ENCODE data around the gene GAPVD1. TPM values are rescaled to one million over a fixed set of nuclear protein-coding genes. Genes with fewer than 3 reads are reported as not detected.

Gene GAPVD1
- total RNA-seq, 4 donors from 2014 or later, result 34.8 to 65.4 (median 44.1) TPM

DNA sequence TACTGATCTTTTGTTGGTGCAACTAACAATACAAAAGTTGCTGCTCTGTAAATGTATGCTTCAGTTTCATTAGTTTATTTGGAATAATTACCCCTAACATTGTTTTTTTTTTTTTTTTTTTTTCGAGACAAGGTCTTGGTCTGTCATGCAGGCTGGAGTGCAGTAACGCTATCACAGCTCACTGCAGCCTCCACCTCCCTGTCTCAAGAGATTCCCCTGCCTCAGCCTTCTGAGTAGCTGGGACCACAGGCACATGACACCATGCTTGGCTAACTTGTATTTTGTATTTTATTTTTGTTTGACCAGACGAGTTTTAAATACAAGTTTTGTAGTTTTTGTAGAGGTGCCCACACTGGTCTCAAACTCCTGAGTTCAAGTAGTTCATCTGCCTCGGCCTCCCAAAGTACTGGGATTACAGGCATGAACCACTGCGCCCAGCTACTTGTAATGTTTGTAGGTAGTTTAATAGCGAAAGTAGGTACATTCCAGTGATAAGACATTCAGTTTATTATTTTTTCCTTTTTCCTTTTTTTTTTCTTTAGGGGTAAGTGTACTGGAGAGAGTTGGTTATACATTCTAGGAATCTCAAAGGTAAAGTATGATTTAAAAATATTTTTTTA, 6.9 kb downstream of the GAPVD1 start:
- no peak overlapping the region for H3K4me3 ChIP-seq
- no peaks in the 10 kb centered on the region for H3K9me3 ChIP-seq
- no peaks in the 10 kb centered on the region for H3K27me3 ChIP-seq
- no peak for DNase-seq
- 69 to 73% methylated on average over 5 to 6 of the region's 6 CpGs for WGBS, 2 donors
- intact Hi-C loops (cut with DNase I), result no loop called here
- H3K27ac ChIP-seq, result no peak overlapping the region
- H3K36me3 ChIP-seq, result peaks cover 0 to 42% (median 0%) of the 10 kb centered on the region in 3 donors
- TF ChIP-seq POLR2A (IDR thresholded peaks at IDR 0.05), result no peak
- TF ChIP-seq, protein P1, sequence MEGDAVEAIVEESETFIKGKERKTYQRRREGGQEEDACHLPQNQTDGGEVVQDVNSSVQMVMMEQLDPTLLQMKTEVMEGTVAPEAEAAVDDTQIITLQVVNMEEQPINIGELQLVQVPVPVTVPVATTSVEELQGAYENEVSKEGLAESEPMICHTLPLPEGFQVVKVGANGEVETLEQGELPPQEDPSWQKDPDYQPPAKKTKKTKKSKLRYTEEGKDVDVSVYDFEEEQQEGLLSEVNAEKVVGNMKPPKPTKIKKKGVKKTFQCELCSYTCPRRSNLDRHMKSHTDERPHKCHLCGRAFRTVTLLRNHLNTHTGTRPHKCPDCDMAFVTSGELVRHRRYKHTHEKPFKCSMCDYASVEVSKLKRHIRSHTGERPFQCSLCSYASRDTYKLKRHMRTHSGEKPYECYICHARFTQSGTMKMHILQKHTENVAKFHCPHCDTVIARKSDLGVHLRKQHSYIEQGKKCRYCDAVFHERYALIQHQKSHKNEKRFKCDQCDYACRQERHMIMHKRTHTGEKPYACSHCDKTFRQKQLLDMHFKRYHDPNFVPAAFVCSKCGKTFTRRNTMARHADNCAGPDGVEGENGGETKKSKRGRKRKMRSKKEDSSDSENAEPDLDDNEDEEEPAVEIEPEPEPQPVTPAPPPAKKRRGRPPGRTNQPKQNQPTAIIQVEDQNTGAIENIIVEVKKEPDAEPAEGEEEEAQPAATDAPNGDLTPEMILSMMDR (IDR thresholded peaks at IDR 0.05), result no peak
- peaks cover 10 to 85% (median 40%) of the 10 kb centered on the region in 3 donors for H3K4me1 ChIP-seq

DNA sequence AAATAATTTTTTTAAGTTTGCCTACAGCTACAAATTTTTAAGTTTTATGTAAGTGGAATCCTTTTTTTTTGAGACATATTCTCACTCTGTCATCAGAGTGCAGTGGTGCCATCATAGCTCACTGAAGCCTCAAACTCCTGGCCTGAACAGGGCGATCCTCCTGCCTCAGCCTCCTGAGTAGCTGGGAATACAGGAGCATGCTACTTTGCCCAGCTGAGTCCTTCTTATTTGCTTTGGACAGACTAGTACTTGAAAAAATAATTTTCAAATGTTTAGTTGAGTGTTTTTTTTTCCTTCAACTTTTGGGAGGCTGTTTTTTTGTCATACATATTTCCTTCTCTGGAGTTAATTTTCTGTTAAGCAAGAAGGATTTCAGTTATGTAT, 7.4 kb downstream of the GAPVD1 start:
- TF ChIP-seq, protein P1 (IDR thresholded peaks at IDR 0.05), result no peak
- TF ChIP-seq POLR2A (IDR thresholded peaks at IDR 0.05), result no peak
- intact Hi-C loops (cut with DNase I), result no loop called here
- Histone ChIP-seq H3K36me3 (peaks cover 0 to 37% (median 0%) of the 10 kb centered on the region in 3 donors), H3K9me3 (no peaks in the 10 kb centered on the region), H3K4me3 (no peak overlapping the region), H3K27me3 (no peaks in the 10 kb centered on the region), H3K4me1 (peaks cover 11 to 85% (median 39%) of the 10 kb centered on the region in 3 donors), H3K27ac (no peak overlapping the region)
- no peak for DNase-seq
- 80 to 100% methylated on average over 1 of the region's 1 CpG for WGBS, 2 donors

DNA sequence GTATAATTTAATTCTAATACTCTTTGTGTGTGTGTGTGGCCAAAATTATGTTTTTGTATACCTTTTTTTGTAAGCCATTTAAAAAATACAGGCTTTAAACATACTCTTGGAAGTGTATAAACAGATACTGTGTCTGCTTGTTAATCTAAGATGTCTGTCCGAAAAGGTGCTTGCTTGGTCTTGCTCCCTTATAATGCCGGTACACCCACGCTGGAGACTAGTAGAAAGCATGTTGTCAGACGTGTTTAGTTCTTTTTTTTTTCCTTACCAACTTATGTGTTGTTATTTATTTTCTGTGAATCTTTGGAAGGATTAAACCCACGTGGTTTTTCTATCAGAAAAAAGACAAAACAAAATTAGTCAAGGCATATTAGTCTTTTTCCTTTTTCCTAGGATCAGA, 9.5 kb downstream of the GAPVD1 start:
- Histone ChIP-seq H3K4me1 (peaks cover 11 to 88% (median 33%) of the 10 kb centered on the region in 3 donors), H3K9me3 (no peaks in the 10 kb centered on the region), H3K27me3 (no peaks in the 10 kb centered on the region), H3K36me3 (peaks cover 0 to 18% (median 0%) of the 10 kb centered on the region in 3 donors), H3K4me3 (no peak overlapping the region), H3K27ac (peak overlapping the region in 3 of 4 donors; percentile 52 to 74 (median 68))
- TF ChIP-seq, protein P1 (IDR thresholded peaks at IDR 0.05), result no peak
- no peak for TF ChIP-seq POLR2A (IDR thresholded peaks at IDR 0.05)
- WGBS, 2 donors, result 30 to 35% methylated on average over 5 of the region's 5 CpGs
- no peak for DNase-seq
- intact Hi-C loops (cut with DNase I), result no loop called here

DNA sequence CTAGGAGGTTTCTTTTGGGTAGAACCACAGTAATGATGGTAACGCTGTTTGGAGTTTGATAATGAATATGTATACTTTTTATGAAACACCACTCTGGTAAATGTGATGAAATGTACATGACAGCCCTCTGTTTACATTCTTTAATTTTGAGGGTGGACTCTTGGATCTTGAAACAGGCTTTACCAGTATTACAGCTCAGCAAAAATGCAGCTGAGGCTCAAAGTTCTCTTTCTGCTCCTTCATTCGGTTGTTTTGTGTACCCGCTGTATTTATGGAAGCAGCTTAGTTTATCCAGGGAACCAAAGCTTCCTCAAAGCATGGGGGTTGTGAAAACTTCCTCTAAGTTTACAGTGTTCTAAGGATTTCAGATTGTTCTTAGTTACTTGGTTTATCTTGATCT, 11.1 kb downstream of the GAPVD1 start:
- intact Hi-C loops (cut with DNase I), result no loop called here
- H3K27ac ChIP-seq, result peak overlapping the region; percentile 4 to 74 (median 60)
- 16 to 36% methylated on average over 3 of the region's 3 CpGs for WGBS, 2 donors
- no peak for TF ChIP-seq POLR2A (IDR thresholded peaks at IDR 0.05)
- TF ChIP-seq, protein P1 (IDR thresholded peaks at IDR 0.05), result no peak
- peaks cover 0 to 3% (median 0%) of the 10 kb centered on the region in 3 donors for H3K36me3 ChIP-seq
- H3K9me3 ChIP-seq, result no peaks in the 10 kb centered on the region
- no peaks in the 10 kb centered on the region for H3K27me3 ChIP-seq
- no peak for DNase-seq
- H3K4me1 ChIP-seq, result peaks cover 11 to 77% (median 31%) of the 10 kb centered on the region in 3 donors
- H3K4me3 ChIP-seq, result no peak overlapping the region

DNA sequence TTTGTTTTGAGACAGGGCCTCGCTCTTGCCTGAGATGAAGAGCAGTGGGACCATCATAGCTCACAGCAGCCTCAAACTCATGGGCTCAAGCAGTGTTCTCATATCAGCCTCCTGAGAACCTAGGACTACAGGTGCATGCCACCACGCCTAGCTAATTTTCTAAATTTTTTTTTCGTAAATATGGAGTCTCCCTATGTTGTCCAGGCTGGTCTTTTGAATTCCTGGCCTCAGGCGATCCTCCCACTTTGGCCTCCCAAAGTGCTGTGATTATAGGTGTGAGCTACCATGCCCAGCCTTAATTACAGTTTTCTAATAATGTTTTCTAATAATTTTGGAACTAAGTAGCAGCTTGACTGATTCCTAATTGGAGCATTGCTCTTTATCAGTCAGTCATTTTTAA, 15.1 kb downstream of the GAPVD1 start:
- peaks cover 0 to 14% (median 0%) of the 10 kb centered on the region in 3 donors for H3K36me3 ChIP-seq
- no peak overlapping the region for H3K27ac ChIP-seq
- H3K27me3 ChIP-seq, result no peaks in the 10 kb centered on the region
- no peak for DNase-seq
- 97 to 100% methylated on average over 4 of the region's 4 CpGs for WGBS, 2 donors
- H3K4me1 ChIP-seq, result peaks cover 11 to 47% (median 20%) of the 10 kb centered on the region in 3 donors
- no peak overlapping the region for H3K4me3 ChIP-seq
- H3K9me3 ChIP-seq, result no peaks in the 10 kb centered on the region
- intact Hi-C loops (cut with DNase I), result no loop called here
- TF ChIP-seq POLR2A (IDR thresholded peaks at IDR 0.05), result no peak
- TF ChIP-seq, protein P1 (IDR thresholded peaks at IDR 0.05), result no peak

Data from esophagus squamous epithelium (tissue), 5 donors.